Suprapubic skin (tissue), 4 donors: Measurements from ENCODE around the gene SLC22A23. TPM values are rescaled to one million over a fixed set of nuclear protein-coding genes. Genes with fewer than 3 reads are reported as not detected.
"Not testable (repeated sequence)": the region's sequence is repeated elsewhere in the genome, so short reads cannot be mapped to it uniquely, and the experiment has no call there.

Source experiments
- DNase-seq, 2 donors: peaks; one replicate each; pipeline ENCODE4 v3.0.0-alpha.2; 2019; ENCODE audit warnings: low spot score in 2 of 2
- H3K27ac ChIP-seq: fragments of 200-600 bp; sonication (generic); one replicate; pipeline ENCODE4 v1.5.1; 2019
- H3K27me3 ChIP-seq: fragments of 200-600 bp; sonication (generic); one replicate; pipeline ENCODE4 v1.5.1; 2019
- H3K36me3 ChIP-seq: fragments of 200-600 bp; sonication (generic); one replicate; pipeline ENCODE4 v1.5.1; 2019
- H3K4me1 ChIP-seq: fragments of 200-600 bp; sonication (generic); one replicate; pipeline ENCODE4 v1.5.1; 2019
- H3K4me3 ChIP-seq: fragments of 200-600 bp; sonication (generic); one replicate; pipeline ENCODE4 v1.5.1; 2019; ENCODE audit warnings: mild to moderate bottlenecking
- H3K9me3 ChIP-seq: fragments of 200-600 bp; sonication (generic); one replicate; pipeline ENCODE4 v1.5.1; 2019
- CTCF ChIP-seq, 2 donors: fragments of 200-600 bp in 1 of 2; fragments of 450-650 bp in 1 of 2; sonication (generic) in 1 of 2; IDR thresholded peaks; one replicate each; pipeline ENCODE4 v1.5.1; 2016 to 2019; ENCODE audit warnings: antibody characterized with exemption in 2 of 2, mild to moderate bottlenecking in 1 of 2, moderate library complexity in 1 of 2
- EP300 ChIP-seq: sonication (generic); formaldehyde crosslinking; IDR thresholded peaks from one replicate; pipeline ENCODE4 v1.6.1; 2017; ENCODE audit warnings: antibody characterized with exemption
- POLR2A ChIP-seq, 2 donors: fragments of 450-650 bp; IDR thresholded peaks; one replicate each; pipeline ENCODE4 v1.6.1; 2017; ENCODE audit warnings: antibody characterized with exemption in 2 of 2, mild to moderate bottlenecking in 2 of 2, moderate library complexity in 2 of 2
- POLR2AphosphoS5 ChIP-seq, 3 donors: sonication (generic); formaldehyde crosslinking; IDR thresholded peaks; one replicate each; pipeline ENCODE4 v1.6.1; 2017; ENCODE audit warnings: antibody characterized with exemption in 3 of 3
- WGBS: methylation state at CpG from one replicate; pipeline ENCODE4 v1.1.5; 2018; 5-methylcytosine and 5-hydroxymethylcytosine counted together
- total RNA-seq, 4 donors: library from RNA; depleted of rRNA; stranded (reverse); fragments of >200 nt; gene quantifications; one replicate each; pipeline ENCODE4 v1.1.0, GENCODE V29; 2016

The SLC22A23 gene
- total RNA-seq, 4 donors from 2014 or later, result 38.2 to 59.8 (median 48.1) TPM

GRCh38 chr6:3382326-3383279 is 74.2 kb downstream of the SLC22A23 start:
- Histone ChIP-seq H3K4me1 (peaks cover 65% of the 10 kb centered on the region), H3K36me3 (no peaks in the 10 kb centered on the region), H3K27ac (no peak overlapping the region), H3K4me3 (no peak overlapping the region), H3K9me3 (no peaks in the 10 kb centered on the region), H3K27me3 (no peaks in the 10 kb centered on the region)
- TF ChIP-seq EP300 (no peak), POLR2AphosphoS5 (IDR thresholded peaks at IDR 0.05) (no peak), CTCF (IDR thresholded peaks at IDR 0.05) (no peak), POLR2A (IDR thresholded peaks at IDR 0.05) (no peak)
- WGBS, result 78% methylated on average over 8 of the region's 8 CpGs
- DNase-seq, result peak in 1 of 2 donors; percentile 25

- 62% methylated on average over 5 of the region's 6 CpGs for WGBS
- Histone ChIP-seq H3K27ac (no peak overlapping the region), H3K27me3 (no peaks in the 10 kb centered on the region), H3K4me1 (peaks cover 64% of the 10 kb centered on the region), H3K36me3 (no peaks in the 10 kb centered on the region), H3K9me3 (no peaks in the 10 kb centered on the region), H3K4me3 (no peak overlapping the region)
- TF ChIP-seq POLR2A (IDR thresholded peaks at IDR 0.05) (no peak), CTCF (IDR thresholded peaks at IDR 0.05) (no peak), POLR2AphosphoS5 (IDR thresholded peaks at IDR 0.05) (no peak), EP300 (no peak)
- DNase-seq, result no peak
Observed at GRCh38 chr6:3381233-3381921, 75.5 kb downstream of the SLC22A23 start.

GRCh38 chr6:3380344-3381232 is 76.3 kb downstream of the SLC22A23 start:
- Histone ChIP-seq H3K4me3 (no peak overlapping the region), H3K4me1 (peaks cover 56% of the 10 kb centered on the region), H3K36me3 (no peaks in the 10 kb centered on the region), H3K27me3 (no peaks in the 10 kb centered on the region), H3K9me3 (no peaks in the 10 kb centered on the region), H3K27ac (no peak overlapping the region)
- 86% methylated on average over 9 of the region's 11 CpGs for WGBS
- DNase-seq, result no peak
- TF ChIP-seq POLR2A (IDR thresholded peaks at IDR 0.05) (no peak), CTCF (IDR thresholded peaks at IDR 0.05) (no peak), EP300 (no peak), POLR2AphosphoS5 (IDR thresholded peaks at IDR 0.05) (no peak)

- no peaks in the 10 kb centered on the region for H3K36me3 ChIP-seq
- H3K9me3 ChIP-seq, result no peaks in the 10 kb centered on the region
- H3K27me3 ChIP-seq, result no peaks in the 10 kb centered on the region
- no peak overlapping the region for H3K4me3 ChIP-seq
- WGBS, result 90% methylated on average over 10 of the region's 10 CpGs
- peaks cover 46% of the 10 kb centered on the region for H3K4me1 ChIP-seq
- no peak for DNase-seq
- TF ChIP-seq POLR2A (IDR thresholded peaks at IDR 0.05) (no peak), CTCF (IDR thresholded peaks at IDR 0.05) (no peak), EP300 (no peak), POLR2AphosphoS5 (IDR thresholded peaks at IDR 0.05) (no peak)
- peak overlapping the region; percentile 11 for H3K27ac ChIP-seq
Observed at GRCh38 chr6:3379482-3380060, 77.3 kb downstream of the SLC22A23 start.

GRCh38 chr6:3378808-3379207 is 78.0 kb downstream of the SLC22A23 start:
- H3K4me3 ChIP-seq, H3K36me3 ChIP-seq, H3K27me3 ChIP-seq, H3K9me3 ChIP-seq, DNase-seq: not testable (repeated sequence)
- WGBS, result 64% methylated on average over 4 of the region's 4 CpGs
- peak overlapping the region; percentile 55 for H3K27ac ChIP-seq
- H3K4me1 ChIP-seq, result peaks cover 41% of the 10 kb centered on the region

- Histone ChIP-seq H3K27ac (peak overlapping the region; percentile 55), H3K4me1 (peaks cover 37% of the 10 kb centered on the region)
- DNase-seq, H3K9me3 ChIP-seq, H3K4me3 ChIP-seq, H3K36me3 ChIP-seq, H3K27me3 ChIP-seq: not testable (repeated sequence)
- 79% methylated on average over 6 of the region's 6 CpGs for WGBS
Observed at GRCh38 chr6:3378398-3378782, 78.5 kb downstream of the SLC22A23 start.
